Type B pancreatic cell (in vitro differentiated cells): ENCODE results near the gene TBC1D5. TPM values are rescaled to one million over a fixed set of nuclear protein-coding genes. Genes with fewer than 3 reads are reported as not detected.
"Not testable (repeated sequence)": the region's sequence is repeated elsewhere in the genome, so short reads cannot be mapped to it uniquely, and the experiment has no call there.

Source experiments
- DNase-seq: peaks from one replicate; pipeline ENCODE4 v3.0.0; 2021; ENCODE audit warnings: mixed read lengths; ENCODE audit not compliant: unreplicated experiment; ENCODE audit errors: extremely low spot score
- H3K27ac Mint-ChIP-seq: 2 replicates; pipeline ENCODE4 v1.8.0; 2021; ENCODE audit warnings: mild to moderate bottlenecking, mixed read lengths
- H3K27me3 Mint-ChIP-seq: 2 replicates; pipeline ENCODE4 v1.8.0; 2021; ENCODE audit warnings: mixed read lengths
- H3K36me3 Mint-ChIP-seq: 2 replicates; pipeline ENCODE4 v1.8.0; 2021; ENCODE audit warnings: mixed read lengths
- H3K4me1 Mint-ChIP-seq: one replicate; pipeline ENCODE4 v1.8.0; 2021; ENCODE audit warnings: mixed read lengths; ENCODE audit not compliant: unreplicated experiment
- H3K4me3 Mint-ChIP-seq: 2 replicates; pipeline ENCODE4 v1.8.0; 2021; ENCODE audit warnings: mild to moderate bottlenecking, mixed read lengths
- H3K9me3 Mint-ChIP-seq: 2 replicates; pipeline ENCODE4 v1.8.0; 2021; ENCODE audit warnings: mixed read lengths
- total RNA-seq: library from RNA; stranded (reverse); gene quantifications from 2 replicates; pipeline ENCODE4 v1.2.1, GENCODE V29; 2021; ENCODE audit warnings: low replicate concordance
- TF ChIP-seq, protein P1 (sequence below): fragments of 200-600 bp; sonication (generic); conservative IDR thresholded peaks from 2 replicates; pipeline ENCODE4 v1.5.0; 2021; ENCODE audit warnings: antibody characterized with exemption, mild to moderate bottlenecking

TBC1D5 gene
- total RNA-seq, 1 donor from 2014 or later = 48.7 TPM

DNA sequence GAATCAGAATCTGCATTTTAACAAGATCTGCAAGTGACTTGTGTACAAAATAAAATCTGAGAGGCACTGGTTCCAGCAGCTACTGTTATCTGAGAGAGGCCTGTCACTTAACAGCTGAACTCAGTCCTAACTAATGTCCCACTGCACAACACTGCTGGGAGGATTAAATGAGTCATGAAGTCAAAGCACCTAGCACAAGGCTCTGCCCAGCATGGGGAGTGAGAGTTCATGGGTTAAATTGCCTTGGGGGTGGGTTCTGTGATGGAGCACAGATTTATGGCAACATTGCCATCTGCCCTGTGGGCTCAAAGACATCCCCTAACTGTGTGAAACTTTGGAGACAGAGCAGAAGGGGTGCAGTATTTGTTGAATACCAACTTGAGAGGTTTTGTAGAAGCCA lies 606.7 kb downstream of the TBC1D5 start:
- Mint-ChIP-seq H3K27me3 (peaks cover 5% of the 10 kb centered on the region), H3K4me1 (peaks cover 11% of the 10 kb centered on the region), H3K4me3 (no peak overlapping the region), H3K9me3 (no peaks in the 10 kb centered on the region), H3K36me3 (no peaks in the 10 kb centered on the region), H3K27ac (peak overlapping the region; percentile 36)
- TF ChIP-seq, protein P1, sequence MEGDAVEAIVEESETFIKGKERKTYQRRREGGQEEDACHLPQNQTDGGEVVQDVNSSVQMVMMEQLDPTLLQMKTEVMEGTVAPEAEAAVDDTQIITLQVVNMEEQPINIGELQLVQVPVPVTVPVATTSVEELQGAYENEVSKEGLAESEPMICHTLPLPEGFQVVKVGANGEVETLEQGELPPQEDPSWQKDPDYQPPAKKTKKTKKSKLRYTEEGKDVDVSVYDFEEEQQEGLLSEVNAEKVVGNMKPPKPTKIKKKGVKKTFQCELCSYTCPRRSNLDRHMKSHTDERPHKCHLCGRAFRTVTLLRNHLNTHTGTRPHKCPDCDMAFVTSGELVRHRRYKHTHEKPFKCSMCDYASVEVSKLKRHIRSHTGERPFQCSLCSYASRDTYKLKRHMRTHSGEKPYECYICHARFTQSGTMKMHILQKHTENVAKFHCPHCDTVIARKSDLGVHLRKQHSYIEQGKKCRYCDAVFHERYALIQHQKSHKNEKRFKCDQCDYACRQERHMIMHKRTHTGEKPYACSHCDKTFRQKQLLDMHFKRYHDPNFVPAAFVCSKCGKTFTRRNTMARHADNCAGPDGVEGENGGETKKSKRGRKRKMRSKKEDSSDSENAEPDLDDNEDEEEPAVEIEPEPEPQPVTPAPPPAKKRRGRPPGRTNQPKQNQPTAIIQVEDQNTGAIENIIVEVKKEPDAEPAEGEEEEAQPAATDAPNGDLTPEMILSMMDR = no peak
- no peak for DNase-seq

DNA sequence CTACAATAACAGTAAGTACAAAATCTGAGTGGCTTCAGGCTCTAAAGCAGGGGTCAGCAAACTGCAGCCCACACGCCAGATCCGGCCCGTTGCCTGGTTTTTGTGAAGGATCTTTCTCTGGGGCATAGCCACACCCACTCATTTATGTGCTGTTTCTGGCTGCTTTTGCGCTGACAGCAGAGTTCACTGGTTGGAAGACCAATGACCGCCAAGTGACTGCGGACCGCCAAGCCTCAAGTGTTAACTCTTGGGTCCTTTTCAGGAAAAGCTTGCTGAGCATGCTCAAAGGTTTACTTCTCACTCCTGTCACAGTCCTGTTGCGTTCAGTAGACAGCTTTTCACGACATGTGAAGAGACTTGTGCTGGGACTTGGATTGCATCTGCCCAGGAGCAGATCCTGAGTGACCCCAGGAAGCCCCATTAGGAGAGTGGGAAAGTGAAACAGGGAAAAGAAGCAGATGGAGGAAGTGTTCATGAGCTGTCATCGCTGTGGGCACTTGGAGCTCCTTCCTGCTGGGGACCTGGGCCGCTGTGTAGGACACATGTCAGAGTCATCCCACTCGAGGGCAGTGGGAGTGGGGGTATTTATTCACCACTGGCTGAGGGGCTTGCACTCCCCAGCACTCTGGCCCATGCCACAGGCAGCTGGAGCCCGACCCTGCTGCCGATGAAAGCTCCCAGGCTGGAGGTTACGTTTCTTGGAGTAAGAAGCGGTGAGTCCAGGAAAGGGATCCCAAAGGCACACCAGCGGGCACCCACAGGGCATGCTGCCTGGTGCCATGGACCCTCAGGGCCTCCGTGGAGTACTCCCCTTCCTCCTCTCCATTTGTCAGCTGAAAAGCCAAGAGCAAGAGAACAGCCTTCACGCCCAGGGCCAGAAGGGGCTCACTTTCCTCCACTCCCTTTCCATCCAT lies 608.5 kb downstream of the TBC1D5 start:
- Mint-ChIP-seq H3K9me3 (no peaks in the 10 kb centered on the region), H3K27ac (no peak overlapping the region), H3K4me3 (no peak overlapping the region), H3K27me3 (no peaks in the 10 kb centered on the region), H3K36me3 (no peaks in the 10 kb centered on the region), H3K4me1 (peaks cover 11% of the 10 kb centered on the region)
- TF ChIP-seq, protein P1 = no peak
- DNase-seq = no peak

DNA sequence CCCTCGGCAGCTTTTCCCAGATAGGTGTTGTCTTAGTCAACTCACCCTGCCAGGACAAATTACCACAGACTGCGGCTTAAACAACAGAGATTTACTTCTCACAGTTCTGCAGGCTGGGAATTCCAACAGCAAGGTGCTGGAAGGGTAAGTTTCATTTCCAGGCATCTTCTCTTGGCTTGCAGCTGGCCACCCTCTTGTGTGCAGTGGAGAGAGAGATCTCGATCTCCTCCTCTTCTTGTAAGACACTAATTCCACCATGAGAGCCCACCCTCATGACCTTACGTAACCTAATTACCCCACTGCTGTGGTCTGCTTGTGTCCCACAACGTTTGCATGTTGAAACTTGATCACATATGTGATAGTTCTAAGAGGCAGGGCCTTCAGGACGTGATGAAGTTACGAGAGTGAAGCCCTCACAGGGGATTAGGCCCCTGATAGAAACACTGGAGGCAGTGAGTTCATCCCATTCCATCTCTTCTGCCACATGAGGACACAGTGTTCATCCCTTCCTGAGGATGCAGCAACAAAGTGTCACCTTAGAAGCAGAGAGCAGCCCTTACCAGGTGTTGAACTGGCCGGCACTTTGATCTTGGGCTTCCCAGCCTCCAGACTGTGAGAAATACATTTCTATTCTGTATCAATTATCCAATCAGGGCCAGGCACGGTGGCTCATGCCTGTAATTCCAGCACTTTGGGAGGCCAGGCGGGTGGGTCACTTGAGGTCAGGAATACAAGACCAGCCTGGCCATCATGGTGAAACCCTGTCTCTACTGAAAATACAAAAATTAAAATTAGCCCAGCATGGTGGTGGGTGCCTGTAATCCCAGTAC lies 609.9 kb downstream of the TBC1D5 start:
- Mint-ChIP-seq H3K4me1 (peaks cover 11% of the 10 kb centered on the region), H3K36me3 (no peaks in the 10 kb centered on the region), H3K9me3 (no peaks in the 10 kb centered on the region), H3K4me3 (no peak overlapping the region), H3K27me3 (no peaks in the 10 kb centered on the region), H3K27ac (no peak overlapping the region)
- TF ChIP-seq, protein P1 = no peak
- DNase-seq = no peak

DNA sequence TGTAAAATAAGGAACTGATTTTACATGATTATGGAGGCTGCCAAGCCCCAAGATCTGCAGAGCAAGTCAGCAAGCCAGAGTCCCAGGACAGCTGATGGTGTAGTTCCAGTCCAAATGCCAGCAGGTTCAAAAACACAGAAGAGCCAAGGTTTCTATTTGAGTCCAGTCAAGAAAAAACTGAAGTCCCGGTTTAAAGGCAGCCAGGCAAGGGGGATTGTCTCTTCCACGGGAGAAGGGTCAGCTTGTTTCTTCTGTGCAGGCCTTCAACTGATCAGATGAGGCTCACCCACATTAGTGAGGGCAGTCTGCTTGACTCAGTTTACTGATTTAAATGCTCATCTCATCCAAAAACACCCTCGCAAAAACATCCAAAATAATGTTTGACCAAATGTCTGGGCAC lies 611.5 kb downstream of the TBC1D5 start:
- Mint-ChIP-seq H3K27ac (no peak overlapping the region), H3K36me3 (no peaks in the 10 kb centered on the region), H3K27me3 (no peaks in the 10 kb centered on the region), H3K4me1 (peaks cover 6% of the 10 kb centered on the region), H3K9me3 (no peaks in the 10 kb centered on the region), H3K4me3 (no peak overlapping the region)
- DNase-seq = peak; percentile 18
- TF ChIP-seq, protein P1 = no peak

DNA sequence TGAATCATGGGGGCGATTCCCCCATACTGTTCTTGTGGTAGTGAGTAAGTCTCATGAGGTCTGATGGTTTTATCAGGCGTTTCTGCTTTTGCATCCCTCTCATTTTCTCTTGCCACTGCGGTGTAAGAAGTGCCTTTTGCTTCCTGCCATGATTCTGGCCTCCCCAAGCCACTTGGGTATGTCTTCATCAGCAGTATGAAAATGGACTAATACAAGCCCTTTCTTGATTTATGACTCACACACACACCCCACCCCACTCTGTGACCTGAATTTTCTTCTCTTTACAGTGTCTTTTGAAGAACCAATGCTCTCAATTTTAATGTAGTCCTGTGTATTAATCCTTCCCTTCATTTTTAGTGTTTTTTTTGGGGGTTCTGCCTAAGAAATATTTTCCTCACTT lies 612.9 kb downstream of the TBC1D5 start:
- H3K4me3 Mint-ChIP-seq = no peak overlapping the region
- no peaks in the 10 kb centered on the region for H3K9me3 Mint-ChIP-seq
- no peak overlapping the region for H3K27ac Mint-ChIP-seq
- no peaks in the 10 kb centered on the region for H3K4me1 Mint-ChIP-seq
- TF ChIP-seq, protein P1 = no peak
- no peaks in the 10 kb centered on the region for H3K27me3 Mint-ChIP-seq
- no peaks in the 10 kb centered on the region for H3K36me3 Mint-ChIP-seq
- DNase-seq = no peak

DNA sequence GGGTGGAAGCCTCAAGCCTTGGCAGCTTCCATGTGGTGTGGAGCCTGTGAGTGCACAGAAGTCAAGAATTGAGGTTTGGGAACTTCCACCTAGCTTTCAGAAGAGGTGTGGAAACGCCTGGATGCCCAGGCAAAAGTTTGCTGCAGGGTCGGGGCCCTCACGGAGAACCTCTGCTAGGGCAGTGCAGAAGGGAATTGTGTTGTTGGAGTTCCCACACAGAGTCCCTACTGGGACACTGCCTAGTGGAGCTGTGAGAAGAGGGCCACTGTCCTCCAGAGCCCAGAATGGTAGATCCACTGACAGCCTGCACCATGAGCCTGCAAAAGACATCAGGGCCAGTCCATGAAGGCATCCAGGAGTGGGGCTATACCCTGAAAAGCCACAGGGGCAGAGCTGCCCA lies 613.8 kb downstream of the TBC1D5 start:
- not testable (repeated sequence) for H3K27ac Mint-ChIP-seq, DNase-seq, H3K36me3 Mint-ChIP-seq, H3K9me3 Mint-ChIP-seq, H3K27me3 Mint-ChIP-seq, H3K4me3 Mint-ChIP-seq, H3K4me1 Mint-ChIP-seq
